Transverse colon (tissue), 3 donors: Measurements from ENCODE around the gene SMIM1.

Source experiments
- EP300 ChIP-seq: sonication (generic); formaldehyde crosslinking; IDR thresholded peaks from one replicate; pipeline ENCODE4 v1.6.1; 2017; ENCODE audit warnings: antibody characterized with exemption, low read depth
- TF ChIP-seq, protein P1 (sequence below), 5 experiments: fragments of 200-600 bp in 3 of 5; fragments of 450-650 bp in 2 of 5; sonication (generic) in 3 of 5; IDR thresholded peaks; 1 replicate in 2 of 5; 2 replicates in 3 of 5; pipeline ENCODE4 v1.5.1; 2016 to 2017; ENCODE audit warnings: antibody characterized with exemption in 5 of 5, inconsistent platforms in 3 of 5, mild to moderate bottlenecking in 2 of 5, moderate library complexity in 1 of 5

DNA sequence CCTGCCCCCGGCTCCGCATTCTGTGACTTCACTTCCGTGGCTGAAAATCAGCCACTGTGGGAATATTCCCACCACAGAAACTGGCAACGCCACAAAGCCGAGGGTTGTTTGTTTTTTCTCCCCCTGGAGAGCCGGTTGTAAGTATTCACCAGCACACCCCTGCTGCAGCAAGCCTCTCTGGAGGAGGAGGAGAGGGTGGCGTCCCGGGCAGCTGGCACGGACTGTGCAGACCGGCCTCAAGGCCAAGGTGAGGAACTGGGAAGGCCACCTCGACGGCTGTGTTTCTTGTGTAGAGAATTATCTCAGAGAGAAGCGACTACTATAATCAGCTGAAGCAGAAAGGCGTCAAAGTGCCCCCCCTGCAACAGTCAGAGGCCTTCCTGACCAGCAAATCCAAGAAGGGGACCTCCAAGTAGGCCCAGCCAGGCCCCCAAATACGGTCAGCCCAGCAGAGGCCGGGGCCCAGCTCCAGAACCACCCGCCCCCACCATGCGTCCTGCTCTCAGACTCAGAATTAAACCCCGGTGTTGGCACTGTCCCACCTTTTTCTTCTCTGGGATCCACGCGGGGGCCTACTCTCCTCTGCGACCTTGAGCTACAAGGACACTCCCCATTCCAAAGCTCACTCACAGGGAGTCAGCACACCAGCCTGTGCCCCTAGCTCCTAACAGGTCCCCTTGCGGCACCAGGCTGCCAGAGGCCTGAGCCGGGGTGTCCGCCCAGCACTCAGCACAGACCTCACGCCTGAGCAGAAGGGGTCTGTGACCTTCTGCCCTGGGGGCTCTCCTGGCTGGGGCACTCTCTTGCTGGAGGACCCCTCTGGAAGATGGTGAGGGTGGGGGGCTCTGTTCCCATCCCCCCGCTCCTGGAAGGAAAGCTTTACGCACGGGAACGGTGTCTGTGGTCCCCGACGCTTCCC, 1.2 kb upstream of the SMIM1 start:
- TF ChIP-seq EP300 = no peak
- TF ChIP-seq, protein P1, sequence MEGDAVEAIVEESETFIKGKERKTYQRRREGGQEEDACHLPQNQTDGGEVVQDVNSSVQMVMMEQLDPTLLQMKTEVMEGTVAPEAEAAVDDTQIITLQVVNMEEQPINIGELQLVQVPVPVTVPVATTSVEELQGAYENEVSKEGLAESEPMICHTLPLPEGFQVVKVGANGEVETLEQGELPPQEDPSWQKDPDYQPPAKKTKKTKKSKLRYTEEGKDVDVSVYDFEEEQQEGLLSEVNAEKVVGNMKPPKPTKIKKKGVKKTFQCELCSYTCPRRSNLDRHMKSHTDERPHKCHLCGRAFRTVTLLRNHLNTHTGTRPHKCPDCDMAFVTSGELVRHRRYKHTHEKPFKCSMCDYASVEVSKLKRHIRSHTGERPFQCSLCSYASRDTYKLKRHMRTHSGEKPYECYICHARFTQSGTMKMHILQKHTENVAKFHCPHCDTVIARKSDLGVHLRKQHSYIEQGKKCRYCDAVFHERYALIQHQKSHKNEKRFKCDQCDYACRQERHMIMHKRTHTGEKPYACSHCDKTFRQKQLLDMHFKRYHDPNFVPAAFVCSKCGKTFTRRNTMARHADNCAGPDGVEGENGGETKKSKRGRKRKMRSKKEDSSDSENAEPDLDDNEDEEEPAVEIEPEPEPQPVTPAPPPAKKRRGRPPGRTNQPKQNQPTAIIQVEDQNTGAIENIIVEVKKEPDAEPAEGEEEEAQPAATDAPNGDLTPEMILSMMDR (IDR thresholded peaks at IDR 0.05) = no peak
